ENCODE results near the gene ATP10B. TPM values are rescaled to one million over a fixed set of nuclear protein-coding genes. Genes with fewer than 3 reads are reported as not detected.

The ATP10B gene
- total RNA-seq, 2 donors from 2014 or later = 162 to 232 TPM

DNA sequence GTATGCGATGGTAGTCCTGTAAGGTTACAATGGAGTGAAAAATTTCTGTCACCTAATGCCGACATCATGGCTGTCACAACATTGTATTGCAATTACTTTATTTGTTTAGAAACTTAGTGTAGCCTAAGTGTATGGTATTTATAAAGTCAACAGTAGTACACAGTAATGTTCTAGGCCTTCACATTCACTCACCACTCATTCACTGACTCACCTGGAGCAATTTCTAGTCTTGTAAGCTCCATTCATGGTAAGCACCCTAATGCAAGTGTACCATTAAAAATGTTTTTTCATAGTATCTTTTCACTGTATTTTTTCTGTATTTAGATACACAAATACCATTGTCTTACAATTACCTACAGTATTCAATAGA, 58.5 kb downstream of the ATP10B start:
- H3K4me3 ChIP-seq = no peak overlapping the region
- H3K4me1 ChIP-seq = no peaks in the 10 kb centered on the region
- H3K36me3 ChIP-seq = no peaks in the 10 kb centered on the region
- TF ChIP-seq, protein P1, sequence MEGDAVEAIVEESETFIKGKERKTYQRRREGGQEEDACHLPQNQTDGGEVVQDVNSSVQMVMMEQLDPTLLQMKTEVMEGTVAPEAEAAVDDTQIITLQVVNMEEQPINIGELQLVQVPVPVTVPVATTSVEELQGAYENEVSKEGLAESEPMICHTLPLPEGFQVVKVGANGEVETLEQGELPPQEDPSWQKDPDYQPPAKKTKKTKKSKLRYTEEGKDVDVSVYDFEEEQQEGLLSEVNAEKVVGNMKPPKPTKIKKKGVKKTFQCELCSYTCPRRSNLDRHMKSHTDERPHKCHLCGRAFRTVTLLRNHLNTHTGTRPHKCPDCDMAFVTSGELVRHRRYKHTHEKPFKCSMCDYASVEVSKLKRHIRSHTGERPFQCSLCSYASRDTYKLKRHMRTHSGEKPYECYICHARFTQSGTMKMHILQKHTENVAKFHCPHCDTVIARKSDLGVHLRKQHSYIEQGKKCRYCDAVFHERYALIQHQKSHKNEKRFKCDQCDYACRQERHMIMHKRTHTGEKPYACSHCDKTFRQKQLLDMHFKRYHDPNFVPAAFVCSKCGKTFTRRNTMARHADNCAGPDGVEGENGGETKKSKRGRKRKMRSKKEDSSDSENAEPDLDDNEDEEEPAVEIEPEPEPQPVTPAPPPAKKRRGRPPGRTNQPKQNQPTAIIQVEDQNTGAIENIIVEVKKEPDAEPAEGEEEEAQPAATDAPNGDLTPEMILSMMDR (IDR thresholded peaks at IDR 0.05) = no peak
- no peaks in the 10 kb centered on the region for H3K27me3 ChIP-seq
- no peak overlapping the region for H3K9ac ChIP-seq (ENCODE audit: low read depth in 2 of 2, low read length in 2 of 2)
- H3K9me3 ChIP-seq = no peaks in the 10 kb centered on the region
- H3K27ac ChIP-seq = no peak overlapping the region
- DNase-seq = no peak
- intact Hi-C loops (cut with DNase I) = loop anchor here (10.0 kb wide), 1 partner anchor 289 kb away; no protein-coding TSS in a partner anchor

DNA sequence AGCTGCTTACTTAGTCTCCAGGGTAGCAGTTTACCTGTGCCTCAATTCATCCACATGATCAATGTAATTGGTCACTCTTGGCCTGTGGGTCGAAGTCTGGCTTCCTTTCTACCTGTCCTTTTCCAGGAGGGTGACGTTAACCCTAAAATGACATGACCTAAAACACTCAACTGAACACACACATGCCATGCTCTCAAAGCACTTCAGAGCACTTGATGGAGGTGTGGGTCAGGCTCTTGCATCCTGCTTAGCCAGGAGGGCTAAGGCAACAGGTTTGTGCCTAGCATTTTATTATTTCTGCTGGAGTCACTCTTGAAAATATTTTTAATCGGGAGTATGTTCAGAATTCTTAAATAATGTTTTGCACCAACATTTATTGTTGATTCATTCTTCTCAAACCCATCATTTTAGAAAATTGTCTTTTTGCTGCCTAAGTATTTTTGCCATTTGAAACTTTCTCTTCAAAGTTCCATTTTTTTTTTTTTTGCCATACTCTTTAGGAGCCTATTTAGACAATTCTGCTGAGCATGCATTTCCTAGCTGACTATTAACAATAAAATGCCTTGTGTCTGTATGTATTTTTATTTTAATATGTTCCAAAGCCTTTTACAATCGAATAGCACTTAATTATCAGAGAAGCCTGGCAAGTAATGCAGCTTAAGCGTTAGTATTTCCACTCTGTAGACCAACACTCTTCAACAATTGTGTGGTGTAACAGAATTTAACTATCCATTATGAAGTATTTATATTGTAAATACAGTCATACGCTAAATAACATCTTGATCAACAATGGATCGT, 59.1 kb downstream of the ATP10B start:
- H3K4me1 ChIP-seq = no peaks in the 10 kb centered on the region
- H3K27me3 ChIP-seq = no peaks in the 10 kb centered on the region
- H3K9me3 ChIP-seq = no peaks in the 10 kb centered on the region
- TF ChIP-seq, protein P1 (IDR thresholded peaks at IDR 0.05) = no peak
- intact Hi-C loops (cut with DNase I) = loop anchor here (10.0 kb wide), 1 partner anchor 288 kb away; no protein-coding TSS in a partner anchor
- no peak overlapping the region for H3K4me3 ChIP-seq
- H3K27ac ChIP-seq = no peak overlapping the region
- DNase-seq = no peak
- no peak overlapping the region for H3K9ac ChIP-seq (ENCODE audit: low read depth in 2 of 2, low read length in 2 of 2)
- no peaks in the 10 kb centered on the region for H3K36me3 ChIP-seq

DNA sequence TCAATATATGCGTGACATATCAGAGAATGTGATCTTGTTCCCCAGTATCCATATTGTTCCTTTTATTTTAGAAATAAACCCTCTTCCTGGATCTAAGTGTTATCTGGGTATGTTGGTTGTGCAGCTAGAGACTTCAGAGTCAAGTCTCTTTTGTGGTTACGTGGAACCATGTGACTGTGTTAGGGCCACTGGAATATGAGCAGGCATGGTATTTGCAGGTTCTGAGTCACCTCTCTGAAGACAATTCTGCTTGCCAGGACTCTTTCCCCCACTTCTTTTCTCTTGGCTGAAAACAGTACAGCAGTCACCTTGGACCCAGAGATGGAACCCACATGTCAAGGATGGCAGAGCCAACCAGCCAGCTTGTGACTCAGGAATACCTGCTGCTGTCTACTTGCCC, 59.7 kb downstream of the ATP10B start:
- intact Hi-C loops (cut with DNase I) = loop anchor here (10.0 kb wide), 1 partner anchor 287 kb away; no protein-coding TSS in a partner anchor
- Histone ChIP-seq H3K4me3 (no peak overlapping the region), H3K9ac (ENCODE audit: low read depth in 2 of 2, low read length in 2 of 2) (no peak overlapping the region), H3K4me1 (no peaks in the 10 kb centered on the region), H3K9me3 (no peaks in the 10 kb centered on the region), H3K36me3 (no peaks in the 10 kb centered on the region), H3K27me3 (no peaks in the 10 kb centered on the region), H3K27ac (no peak overlapping the region)
- TF ChIP-seq, protein P1 (IDR thresholded peaks at IDR 0.05) = no peak
- DNase-seq = no peak

DNA sequence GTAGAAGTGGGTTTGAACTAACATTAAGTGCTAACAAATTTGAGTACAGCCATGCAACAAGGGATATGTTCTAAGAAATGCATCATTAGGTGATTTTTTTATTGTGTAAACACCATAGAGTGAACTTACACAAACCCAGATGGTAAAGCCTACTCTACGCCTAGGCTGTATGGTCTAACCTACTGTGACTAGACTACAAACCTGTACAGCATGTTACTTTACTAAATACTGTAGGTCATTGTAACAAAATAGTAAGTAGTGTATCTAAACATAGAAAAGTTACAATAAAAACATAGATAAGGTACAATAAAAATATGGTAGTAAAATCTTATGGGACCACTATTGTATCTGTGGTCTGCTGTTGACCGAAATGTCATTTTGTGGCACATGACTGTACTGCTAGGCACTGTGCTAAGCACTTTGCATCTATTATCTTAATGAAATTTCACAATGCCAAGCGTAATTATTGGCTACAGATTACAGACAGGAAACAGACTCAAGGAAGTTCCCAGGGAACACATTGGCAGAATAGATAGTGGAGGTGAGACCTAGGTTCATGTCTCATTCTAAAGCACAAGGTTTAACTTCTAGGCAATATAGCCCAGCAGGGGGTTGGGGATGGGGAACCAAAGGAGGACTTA, 62.7 kb downstream of the ATP10B start:
- no peaks in the 10 kb centered on the region for H3K4me1 ChIP-seq
- intact Hi-C loops (cut with DNase I) = loop anchor here (5.0 kb wide), 1 partner anchor 142 kb away; no protein-coding TSS in a partner anchor
- no peak overlapping the region for H3K4me3 ChIP-seq
- DNase-seq = no peak
- H3K36me3 ChIP-seq = no peaks in the 10 kb centered on the region
- no peaks in the 10 kb centered on the region for H3K9me3 ChIP-seq
- H3K9ac ChIP-seq (ENCODE audit: low read depth in 2 of 2, low read length in 2 of 2) = no peak overlapping the region
- TF ChIP-seq, protein P1 (IDR thresholded peaks at IDR 0.05) = no peak
- no peaks in the 10 kb centered on the region for H3K27me3 ChIP-seq
- no peak overlapping the region for H3K27ac ChIP-seq

DNA sequence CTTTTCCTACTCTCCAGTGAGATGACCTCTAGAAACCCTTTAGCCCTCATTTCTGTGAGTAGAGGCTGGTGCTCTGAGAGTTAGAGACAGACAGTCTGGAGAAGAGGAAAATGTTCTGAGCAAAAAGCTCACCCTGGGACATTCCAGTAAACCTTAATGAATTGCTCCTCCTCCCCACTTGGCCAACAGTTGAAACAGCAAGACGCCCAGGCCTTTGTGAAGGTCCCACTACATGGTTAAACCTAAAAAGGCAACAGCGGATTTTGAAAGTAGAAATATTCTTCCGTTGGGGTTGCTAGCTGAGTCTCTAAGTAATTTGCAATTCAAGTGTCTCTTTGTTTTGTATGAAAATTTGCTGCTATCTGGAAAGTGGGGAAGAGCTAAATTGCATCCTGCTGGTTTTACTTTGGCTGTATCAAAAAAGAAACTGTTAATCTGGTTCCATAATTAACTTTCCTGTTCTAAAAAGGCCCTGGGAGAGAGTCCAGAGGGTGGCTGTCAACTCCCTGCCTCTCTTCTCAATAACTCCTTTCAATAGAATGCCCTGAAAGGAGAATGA, 63.8 kb downstream of the ATP10B start:
- TF ChIP-seq, protein P1 (IDR thresholded peaks at IDR 0.05) = no peak
- intact Hi-C loops (cut with DNase I) = loop anchor here (5.0 kb wide), 1 partner anchor 141 kb away; no protein-coding TSS in a partner anchor

More for the DNA sequence above, 63.8 kb downstream of the ATP10B start:
- Histone ChIP-seq H3K4me3 (no peak overlapping the region), H3K27me3 (no peaks in the 10 kb centered on the region), H3K27ac (no peak overlapping the region), H3K9ac (ENCODE audit: low read depth in 2 of 2, low read length in 2 of 2) (no peak overlapping the region), H3K36me3 (no peaks in the 10 kb centered on the region), H3K4me1 (no peaks in the 10 kb centered on the region), H3K9me3 (no peaks in the 10 kb centered on the region)
- DNase-seq = no peak
